Pulmonary artery endothelial cell (primary cell): ENCODE measurements around the gene SLC8A3. TPM values are rescaled to one million over a fixed set of nuclear protein-coding genes. Genes with fewer than 3 reads are reported as not detected.

Source experiments
- DNase-seq: peaks from one replicate; pipeline ENCODE4 v3.0.0-alpha.2; 2011; ENCODE audit warnings: low read depth, low spot score
- total RNA-seq: library from RNA; depleted of rRNA; stranded (reverse); fragments of >200 nt; gene quantifications from 2 replicates; pipeline ENCODE4 v1.2.3, GENCODE V29; 2014

SLC8A3 gene
- total RNA-seq, 1 donor from 2014 or later: 0.13 TPM

GRCh38 chr14:70029296-70030132, 159.2 kb downstream of the SLC8A3 start:
- DNase-seq: no peak

- DNase-seq: no peak
These were observed 160.8 kb downstream of the SLC8A3 start for GRCh38 chr14:70027785-70028428.

GRCh38 chr14:70023871-70024270, 164.9 kb downstream of the SLC8A3 start:
- no peak for DNase-seq

- DNase-seq: no peak
These were observed 165.8 kb downstream of the SLC8A3 start for GRCh38 chr14:70022771-70023445.

- DNase-seq: no peak
These were observed 167.1 kb downstream of the SLC8A3 start for GRCh38 chr14:70021548-70022220.

GRCh38 chr14:70020352-70021170, 168.2 kb downstream of the SLC8A3 start:
- DNase-seq: no peak

- DNase-seq: no peak
These were observed 169.1 kb downstream of the SLC8A3 start for GRCh38 chr14:70019695-70020094.

- DNase-seq: no peak
These were observed 170.0 kb downstream of the SLC8A3 start for GRCh38 chr14:70018713-70019211.

- DNase-seq: no peak
These were observed 170.5 kb downstream of the SLC8A3 start for GRCh38 chr14:70018230-70018629.

GRCh38 chr14:70014406-70015095, 174.2 kb downstream of the SLC8A3 start:
- DNase-seq: no peak

GRCh38 chr14:70013271-70013873, 175.4 kb downstream of the SLC8A3 start:
- DNase-seq: no peak

- DNase-seq: no peak
These were observed 177.0 kb downstream of the SLC8A3 start for GRCh38 chr14:70011708-70012107.

GRCh38 chr14:70011098-70011497, 177.7 kb downstream of the SLC8A3 start:
- no peak for DNase-seq

- DNase-seq: no peak
These were observed 178.8 kb downstream of the SLC8A3 start for GRCh38 chr14:70009961-70010360.

- DNase-seq: no peak
These were observed 180.2 kb downstream of the SLC8A3 start for GRCh38 chr14:70008284-70009262.

- DNase-seq: no peak
These were observed 182.1 kb downstream of the SLC8A3 start for GRCh38 chr14:70006699-70007098.

GRCh38 chr14:70005281-70005805, 183.4 kb downstream of the SLC8A3 start:
- DNase-seq: no peak

- DNase-seq: no peak
These were observed 184.0 kb downstream of the SLC8A3 start for GRCh38 chr14:70004791-70005190.
